Measurements from ENCODE around the gene ARPC1B. TPM values are rescaled to one million over a fixed set of nuclear protein-coding genes. Genes with fewer than 3 reads are reported as not detected.
"Not testable (repeated sequence)": the region's sequence is repeated elsewhere in the genome, so short reads cannot be mapped to it uniquely, and the experiment has no call there.

ARPC1B gene
- total RNA-seq, 2 donors from 2014 or later, result 60.0 to 131 TPM

DNA sequence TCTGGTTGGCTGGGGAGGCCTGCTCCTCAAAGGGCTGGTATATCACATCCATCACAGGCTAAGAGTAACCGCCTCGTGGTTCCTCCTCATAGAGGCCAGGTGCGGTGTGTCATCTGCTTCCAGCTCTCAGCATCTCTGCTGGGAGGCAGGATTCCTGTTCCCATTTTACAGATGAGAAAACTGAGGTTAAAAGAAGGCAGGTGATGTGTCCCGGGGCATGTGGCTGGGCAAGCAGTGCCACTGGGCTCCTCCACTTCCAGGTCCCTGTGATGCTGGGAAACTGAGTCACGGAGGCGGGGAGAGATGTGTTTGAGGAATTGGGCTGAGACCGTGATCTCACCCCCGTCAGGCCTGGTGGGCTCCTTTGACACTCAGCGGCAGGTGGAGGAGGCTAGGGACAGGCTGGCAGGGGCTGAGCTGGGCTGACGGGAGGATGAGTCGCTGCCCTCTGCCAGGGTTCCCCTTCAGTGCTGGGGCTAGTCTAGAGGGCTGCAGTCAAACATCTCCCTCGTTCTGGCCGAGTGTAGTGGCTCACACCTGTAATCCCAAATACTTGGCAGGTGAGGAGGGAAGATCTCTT is 9.4 kb downstream of the ARPC1B start:
- 83 to 88% methylated on average over 9 to 13 of the region's 13 CpGs for WGBS, 2 donors
- H3K4me1 ChIP-seq, result peaks cover 7% of the 10 kb centered on the region
- H3K27me3 ChIP-seq, result no peaks in the 10 kb centered on the region
- TF ChIP-seq, protein P1, sequence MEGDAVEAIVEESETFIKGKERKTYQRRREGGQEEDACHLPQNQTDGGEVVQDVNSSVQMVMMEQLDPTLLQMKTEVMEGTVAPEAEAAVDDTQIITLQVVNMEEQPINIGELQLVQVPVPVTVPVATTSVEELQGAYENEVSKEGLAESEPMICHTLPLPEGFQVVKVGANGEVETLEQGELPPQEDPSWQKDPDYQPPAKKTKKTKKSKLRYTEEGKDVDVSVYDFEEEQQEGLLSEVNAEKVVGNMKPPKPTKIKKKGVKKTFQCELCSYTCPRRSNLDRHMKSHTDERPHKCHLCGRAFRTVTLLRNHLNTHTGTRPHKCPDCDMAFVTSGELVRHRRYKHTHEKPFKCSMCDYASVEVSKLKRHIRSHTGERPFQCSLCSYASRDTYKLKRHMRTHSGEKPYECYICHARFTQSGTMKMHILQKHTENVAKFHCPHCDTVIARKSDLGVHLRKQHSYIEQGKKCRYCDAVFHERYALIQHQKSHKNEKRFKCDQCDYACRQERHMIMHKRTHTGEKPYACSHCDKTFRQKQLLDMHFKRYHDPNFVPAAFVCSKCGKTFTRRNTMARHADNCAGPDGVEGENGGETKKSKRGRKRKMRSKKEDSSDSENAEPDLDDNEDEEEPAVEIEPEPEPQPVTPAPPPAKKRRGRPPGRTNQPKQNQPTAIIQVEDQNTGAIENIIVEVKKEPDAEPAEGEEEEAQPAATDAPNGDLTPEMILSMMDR (IDR thresholded peaks at IDR 0.05), result no peak
- TF ChIP-seq POLR2A (IDR thresholded peaks at IDR 0.05), result no peak
- intact Hi-C loops (cut with DNase I), result no loop called here
- H3K9me3 ChIP-seq, result no peaks in the 10 kb centered on the region
- peaks cover 0 to 2% of the 10 kb centered on the region in 2 donors for H3K36me3 ChIP-seq (replicated peaks in 1 of 2; ENCODE audit: insufficient read depth in 1 of 2, low read depth in 2 of 2)
- no peak overlapping the region for H3K27ac ChIP-seq
- no peak overlapping the region for H3K4me3 ChIP-seq
- DNase-seq (no peak), ATAC-seq (no peak)

DNA sequence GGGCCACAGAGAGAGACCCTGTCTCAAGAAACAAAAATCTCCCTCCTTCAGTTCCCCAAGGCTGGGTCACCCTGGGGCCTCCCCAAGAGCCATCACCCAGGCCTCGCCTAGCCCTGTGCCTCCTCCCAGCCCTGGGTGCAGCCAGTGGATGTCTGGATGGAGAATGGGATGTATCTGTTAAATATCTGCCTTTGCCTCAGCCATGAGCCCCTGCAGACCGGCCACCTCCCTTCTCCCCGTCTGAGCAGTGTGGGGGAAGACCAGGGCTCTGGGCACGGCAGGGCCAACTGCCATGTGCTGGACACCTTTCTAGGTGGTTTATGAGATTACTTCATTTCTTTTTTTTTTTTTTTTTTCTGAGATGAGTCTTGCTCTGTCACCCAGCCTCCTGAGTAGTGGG is 10.0 kb downstream of the ARPC1B start:
- no peak overlapping the region for H3K27ac ChIP-seq
- ATAC-seq (no peak), DNase-seq (no peak)
- 87 to 89% methylated on average over 3 to 4 of the region's 4 CpGs for WGBS, 2 donors
- H3K27me3 ChIP-seq, result no peaks in the 10 kb centered on the region
- peaks cover 7% of the 10 kb centered on the region for H3K4me1 ChIP-seq
- TF ChIP-seq, protein P1 (IDR thresholded peaks at IDR 0.05), result no peak
- TF ChIP-seq POLR2A (IDR thresholded peaks at IDR 0.05), result no peak
- intact Hi-C loops (cut with DNase I), result no loop called here
- H3K9me3 ChIP-seq, result no peaks in the 10 kb centered on the region
- H3K36me3 ChIP-seq (replicated peaks in 1 of 2; ENCODE audit: insufficient read depth in 1 of 2, low read depth in 2 of 2), result peaks cover 0 to 2% of the 10 kb centered on the region in 2 donors
- no peak overlapping the region for H3K4me3 ChIP-seq

DNA sequence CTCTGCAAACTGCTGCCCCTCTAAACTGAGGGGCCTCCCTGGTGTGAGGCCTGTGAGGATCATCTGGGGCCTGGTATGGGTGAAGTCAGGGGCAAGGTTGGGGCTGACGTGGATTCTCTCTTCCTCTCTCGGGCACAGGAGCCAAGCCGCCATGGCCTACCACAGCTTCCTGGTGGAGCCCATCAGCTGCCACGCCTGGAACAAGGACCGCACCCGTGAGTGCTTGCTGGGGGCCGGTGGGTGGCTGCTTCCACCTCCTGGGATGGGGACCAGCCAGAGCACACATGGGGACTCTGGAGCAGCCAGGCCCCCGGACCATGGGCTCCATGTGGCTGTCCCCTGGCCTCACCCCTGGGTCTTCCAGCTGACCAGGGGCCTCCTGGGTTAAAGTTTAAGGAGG is 11.0 kb downstream of the ARPC1B start:
- TF ChIP-seq POLR2A (IDR thresholded peaks at IDR 0.05), result no peak
- TF ChIP-seq, protein P1 (IDR thresholded peaks at IDR 0.05), result no peak
- Histone ChIP-seq H3K4me1 (peaks cover 4% of the 10 kb centered on the region), H3K27me3 (no peaks in the 10 kb centered on the region), H3K9me3 (no peaks in the 10 kb centered on the region), H3K36me3 (replicated peaks in 1 of 2; ENCODE audit: insufficient read depth in 1 of 2, low read depth in 2 of 2) (peaks cover 0 to 2% of the 10 kb centered on the region in 2 donors), H3K4me3 (no peak overlapping the region), H3K27ac (no peak overlapping the region)
- intact Hi-C loops (cut with DNase I), result no loop called here
- no peak for ATAC-seq
- 80 to 82% methylated on average over 1 to 8 of the region's 8 CpGs for WGBS, 2 donors
- no peak for DNase-seq

DNA sequence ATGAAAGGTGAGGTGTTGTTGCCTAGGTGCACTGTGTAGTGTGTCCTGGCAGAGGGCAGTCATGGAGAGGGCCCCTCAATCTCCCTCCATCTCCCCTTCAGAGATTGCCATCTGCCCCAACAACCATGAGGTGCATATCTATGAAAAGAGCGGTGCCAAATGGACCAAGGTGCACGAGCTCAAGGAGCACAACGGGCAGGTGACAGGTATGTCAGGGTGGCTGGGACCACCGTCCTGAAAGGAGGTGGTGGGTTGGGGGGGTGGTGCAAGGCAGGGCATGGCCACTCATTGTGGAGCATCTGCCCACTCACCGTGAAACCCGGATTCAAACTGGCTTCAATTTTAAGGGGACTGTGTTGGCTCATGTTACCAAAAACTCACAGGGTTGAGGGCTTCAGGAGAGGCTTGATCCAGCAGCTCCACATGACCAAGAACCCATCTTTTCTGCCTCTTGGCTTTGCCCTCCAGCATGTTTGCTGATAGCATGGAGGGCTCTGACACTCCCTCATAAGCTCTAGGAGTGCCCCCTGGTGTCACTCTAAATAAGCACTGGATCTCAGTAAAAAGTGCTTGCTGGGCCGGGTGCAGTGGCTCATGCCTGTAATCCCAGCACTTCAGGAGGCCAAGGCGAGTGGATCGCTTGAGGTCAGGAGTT is 12.2 kb downstream of the ARPC1B start:
- H3K27me3 ChIP-seq, result no peaks in the 10 kb centered on the region
- no peak for ATAC-seq
- no peak overlapping the region for H3K27ac ChIP-seq
- TF ChIP-seq, protein P1 (IDR thresholded peaks at IDR 0.05), result peak in 1 of 7 experiments; percentile 19
- no peak for TF ChIP-seq POLR2A (IDR thresholded peaks at IDR 0.05)
- peaks cover 0 to 2% of the 10 kb centered on the region in 2 donors for H3K36me3 ChIP-seq (replicated peaks in 1 of 2; ENCODE audit: insufficient read depth in 1 of 2, low read depth in 2 of 2)
- intact Hi-C loops (cut with DNase I), result no loop called here
- WGBS, 2 donors, result 86 to 95% methylated on average over 5 to 9 of the region's 9 CpGs
- H3K9me3 ChIP-seq, result no peaks in the 10 kb centered on the region
- no peaks in the 10 kb centered on the region for H3K4me1 ChIP-seq
- DNase-seq, result no peak
- no peak overlapping the region for H3K4me3 ChIP-seq

DNA sequence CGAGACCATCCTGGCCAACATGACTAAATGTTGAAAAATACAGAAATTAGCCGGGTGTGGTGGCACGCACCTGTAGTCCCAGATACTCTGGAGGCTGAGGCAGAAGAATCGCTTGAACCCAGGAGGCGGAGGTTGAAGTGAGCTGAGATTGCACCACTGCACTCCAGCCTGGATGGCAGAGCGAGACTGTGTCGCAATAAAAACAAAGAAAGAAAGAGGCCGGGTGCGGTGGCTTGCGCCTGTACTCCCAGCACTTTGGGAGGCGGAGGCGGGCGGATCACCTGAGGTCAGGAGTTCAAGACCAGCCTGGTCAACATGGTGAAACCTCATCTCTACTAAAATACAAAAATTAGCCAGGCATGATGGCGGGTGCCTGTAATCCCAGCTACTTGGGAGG is 12.7 kb downstream of the ARPC1B start:
- intact Hi-C loops (cut with DNase I); H3K36me3 ChIP-seq (replicated peaks in 1 of 2; ENCODE audit: insufficient read depth in 1 of 2, low read depth in 2 of 2): not testable (repeated sequence)

More for the DNA sequence above, 12.7 kb downstream of the ARPC1B start:
- not testable (repeated sequence) for H3K4me3 ChIP-seq, H3K4me1 ChIP-seq, ATAC-seq, H3K27ac ChIP-seq, H3K27me3 ChIP-seq, H3K9me3 ChIP-seq, DNase-seq
- WGBS, 2 donors, result 69 to 96% methylated on average over 14 of the region's 14 CpGs

All from body of pancreas (tissue), 4 donors.